Measurements from ENCODE around the gene LIME1.

The LIME1 gene

DNA sequence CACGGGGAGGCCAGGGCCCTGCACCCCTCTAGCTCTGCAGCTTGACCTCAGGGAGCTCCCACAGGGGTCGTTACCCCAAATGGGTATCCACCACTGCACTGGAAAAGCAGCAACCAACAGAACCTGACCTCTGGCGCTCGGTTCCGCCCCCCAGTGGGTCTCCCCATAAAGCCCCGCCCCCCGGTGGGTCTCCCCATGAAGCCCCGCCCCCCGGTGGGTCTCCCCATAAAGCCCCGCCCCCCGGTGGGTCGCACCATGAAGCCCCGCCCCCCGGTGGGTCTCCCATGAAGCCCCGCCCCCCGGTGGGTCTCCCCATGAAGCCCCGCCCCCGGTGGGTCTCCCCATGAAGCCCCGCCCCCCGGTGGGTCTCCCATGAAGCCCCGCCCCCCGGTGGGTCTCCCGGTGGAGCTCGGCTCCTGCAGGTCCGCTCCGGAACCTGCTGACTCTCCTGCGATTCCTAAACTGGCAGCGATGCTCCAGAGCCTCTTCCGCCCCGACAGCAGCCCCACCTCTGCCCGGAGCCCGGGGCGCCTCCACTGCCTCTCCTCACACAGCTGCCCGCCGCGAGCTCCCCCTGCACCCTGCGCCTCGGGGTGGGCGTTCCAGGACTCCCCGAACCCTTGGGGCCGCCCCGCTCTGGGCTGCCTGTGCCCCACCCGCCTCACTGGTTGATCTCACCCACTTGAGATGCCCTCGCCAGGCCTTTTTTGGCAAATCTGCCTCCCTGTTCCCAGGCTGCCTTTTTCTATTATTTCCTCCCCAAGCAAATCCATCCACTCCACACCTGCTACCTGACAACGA lies 15.2 kb downstream of the LIME1 start:
- DNase-seq: no peak

DNA sequence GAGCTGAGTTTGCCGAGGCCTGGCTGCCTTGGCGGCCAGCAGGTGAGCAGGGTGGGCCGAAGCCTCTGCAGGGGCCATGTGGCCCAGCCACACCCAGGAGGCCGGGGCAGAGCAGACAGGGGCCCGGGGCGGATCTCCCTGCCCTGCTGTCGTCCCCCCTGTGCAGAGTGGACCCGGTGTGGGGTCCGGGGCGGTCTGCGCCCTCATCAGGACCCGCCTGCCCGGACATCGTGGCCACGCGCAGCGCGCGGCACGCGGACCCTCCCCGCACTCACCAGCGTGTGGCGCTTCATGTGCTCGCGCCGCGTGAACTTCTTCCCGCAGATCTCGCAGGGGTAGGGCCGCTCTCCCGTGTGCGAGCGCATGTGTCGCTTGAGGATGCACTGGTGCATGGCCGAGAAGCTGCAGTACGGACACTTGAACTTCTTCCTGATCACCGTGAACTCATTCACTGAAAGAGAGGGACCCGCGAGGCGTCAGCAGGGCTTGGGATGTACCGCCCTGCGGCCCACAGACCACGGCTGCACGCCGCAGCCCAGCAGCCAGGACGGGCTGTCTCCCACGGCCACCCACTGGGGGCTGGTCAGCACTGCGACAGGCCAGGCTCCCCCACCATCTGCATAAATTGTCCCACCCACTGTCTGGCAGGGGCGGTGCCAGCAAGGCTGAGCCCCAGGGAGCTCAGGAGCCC lies 16.1 kb downstream of the LIME1 start:
- DNase-seq: no peak

GRCh38 chr20:63753381-63753780 lies 16.9 kb downstream of the LIME1 start:
- no peak for DNase-seq

DNA sequence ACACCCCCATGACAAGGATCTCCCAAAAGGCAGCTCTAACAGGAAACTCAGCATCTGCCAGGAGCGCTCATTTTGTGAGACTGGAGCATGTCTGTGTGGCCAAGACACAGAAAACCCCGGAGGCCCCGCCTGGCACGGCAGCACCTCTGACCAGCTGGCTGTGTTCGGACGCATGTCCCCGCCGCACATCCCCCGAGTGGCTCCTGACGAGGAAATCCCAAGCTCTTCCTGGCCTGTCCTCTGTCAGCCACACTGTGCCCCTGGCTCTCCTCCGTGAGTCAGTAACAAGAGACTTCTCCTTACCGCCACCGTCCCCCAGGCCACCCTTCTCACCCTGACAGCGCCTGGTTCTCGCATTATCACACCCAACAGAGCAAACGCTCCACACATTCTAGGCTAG lies 17.5 kb downstream of the LIME1 start:
- DNase-seq: no peak

GRCh38 chr20:63755933-63756647 lies 19.6 kb downstream of the LIME1 start:
- no peak for DNase-seq

DNA sequence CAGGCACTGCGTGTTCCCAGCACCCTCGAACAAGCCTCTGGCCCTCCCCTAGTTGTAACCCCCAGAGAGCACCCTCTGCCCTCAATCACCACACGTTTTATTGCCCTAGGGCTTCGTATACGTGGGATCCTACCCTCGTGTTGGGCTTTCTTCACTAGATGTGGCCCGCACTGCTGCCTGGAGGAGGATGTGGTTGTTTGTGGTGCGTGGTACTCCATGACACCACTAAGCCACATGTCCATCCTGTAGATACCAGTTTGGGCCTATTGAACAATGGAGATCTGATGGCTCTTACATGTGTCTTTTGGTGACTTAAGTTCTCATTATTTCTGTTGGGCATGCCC lies 20.2 kb downstream of the LIME1 start:
- DNase-seq: no peak

DNA sequence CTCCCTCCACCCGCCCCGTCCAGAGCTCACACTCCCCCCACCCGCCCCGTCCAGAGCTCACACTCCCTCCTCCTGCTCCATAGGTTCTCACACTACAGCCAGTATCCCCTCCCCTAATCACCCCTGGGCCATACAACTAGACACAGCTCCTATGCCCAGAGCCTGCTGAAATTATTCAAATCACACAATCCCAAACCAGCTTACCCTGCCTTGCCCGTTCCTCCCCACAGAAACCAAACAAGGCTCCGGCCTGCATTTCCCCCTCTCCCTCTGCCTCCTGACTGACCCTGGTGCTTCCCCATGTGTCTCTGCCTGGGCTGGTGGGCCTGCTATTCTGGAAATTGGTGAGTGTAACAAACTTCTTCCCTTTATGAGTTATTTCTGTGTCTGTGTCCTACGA lies 21.7 kb downstream of the LIME1 start:
- DNase-seq: no peak

DNA sequence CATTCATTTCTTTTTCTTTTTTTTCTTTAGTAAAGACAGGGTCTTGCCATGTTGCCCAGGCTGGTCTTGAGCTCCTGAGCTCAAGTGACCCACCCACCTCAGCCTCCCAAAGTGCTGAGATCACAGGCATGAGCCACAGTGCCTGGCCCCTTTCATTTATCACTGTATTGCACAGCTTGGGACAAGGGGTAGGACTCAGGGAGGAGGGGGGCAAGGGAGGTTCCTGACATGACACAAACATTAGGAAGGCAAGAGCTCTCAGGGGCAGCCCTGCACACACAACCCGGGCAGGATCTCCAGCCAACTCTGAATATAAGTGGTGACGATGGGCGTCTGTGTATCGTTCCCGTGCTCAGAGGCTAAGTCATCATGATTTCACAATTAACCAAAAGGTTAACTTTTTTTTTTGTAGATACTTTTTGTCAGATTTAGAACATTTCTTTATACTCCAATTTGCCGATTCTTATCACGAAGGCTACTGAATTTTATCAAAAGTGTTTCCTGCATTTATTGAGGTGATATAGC lies 23.0 kb downstream of the LIME1 start:
- no peak for DNase-seq

- DNase-seq: no peak
Observed at GRCh38 chr20:63765082-63765873, 28.8 kb downstream of the LIME1 start.

DNA sequence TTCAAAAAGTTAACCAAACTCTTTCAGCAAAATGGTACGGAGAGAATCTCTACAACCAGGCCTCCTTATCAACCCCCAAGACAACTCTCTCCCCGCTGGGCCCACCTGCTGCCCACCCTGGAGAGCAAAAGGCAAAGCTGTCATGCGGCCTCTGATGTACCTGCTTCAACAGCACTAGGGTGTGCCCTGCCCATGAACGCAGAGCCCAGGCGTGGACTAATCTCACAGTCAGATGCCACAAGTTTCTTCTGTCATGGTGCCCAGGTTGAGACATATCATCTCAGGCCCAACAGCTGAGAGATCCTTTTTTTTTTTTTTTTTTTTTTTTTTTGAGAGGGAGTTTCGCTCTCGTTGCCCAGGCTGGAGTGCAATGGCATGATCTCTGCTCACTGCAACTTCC lies 29.4 kb downstream of the LIME1 start:
- DNase-seq: no peak

- DNase-seq: no peak
Observed at GRCh38 chr20:63766695-63767426, 30.4 kb downstream of the LIME1 start.

DNA sequence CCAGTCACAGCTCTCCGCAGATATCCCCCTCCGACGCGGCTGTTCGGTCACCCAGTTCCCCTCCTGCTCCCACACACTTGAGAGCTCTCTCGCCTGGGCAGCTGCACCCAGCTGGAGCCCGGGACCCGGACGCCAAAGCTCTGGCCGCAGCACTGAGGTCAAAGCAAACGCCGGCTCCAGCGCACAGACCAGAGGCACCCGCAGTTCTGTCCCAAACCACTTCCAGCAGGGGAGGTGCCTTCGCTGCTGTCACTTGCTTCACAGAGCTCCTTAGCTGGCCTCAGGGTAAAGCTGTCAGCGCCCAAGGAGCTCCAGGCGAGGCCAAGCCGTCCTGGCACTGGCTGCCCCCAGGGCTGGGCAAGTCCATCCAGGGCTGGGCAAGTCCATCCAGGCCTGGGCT lies 31.0 kb downstream of the LIME1 start:
- no peak for DNase-seq

DNA sequence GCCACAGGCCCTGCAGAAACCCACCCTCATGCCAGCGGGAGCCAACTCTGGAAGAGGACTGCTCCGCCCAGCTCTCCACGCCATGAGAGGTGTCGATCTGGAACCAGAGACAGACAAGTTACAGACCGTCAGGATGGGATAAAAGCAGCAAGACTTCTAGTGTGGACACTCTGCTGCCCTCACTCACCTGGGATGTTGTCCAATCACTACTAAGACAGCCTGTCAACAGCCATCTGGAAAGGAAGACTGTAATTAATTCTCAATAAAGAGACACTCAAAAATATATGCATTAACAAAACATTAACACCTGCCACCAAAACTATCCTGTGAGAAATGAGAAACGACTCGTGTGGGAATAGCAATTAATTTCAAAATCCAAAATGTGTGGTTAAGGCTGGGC lies 31.4 kb downstream of the LIME1 start:
- DNase-seq: no peak

- no peak for DNase-seq
Observed at GRCh38 chr20:63768591-63769515, 32.4 kb downstream of the LIME1 start.

- DNase-seq: no peak
Observed at GRCh38 chr20:63769891-63770474, 33.5 kb downstream of the LIME1 start.

DNA sequence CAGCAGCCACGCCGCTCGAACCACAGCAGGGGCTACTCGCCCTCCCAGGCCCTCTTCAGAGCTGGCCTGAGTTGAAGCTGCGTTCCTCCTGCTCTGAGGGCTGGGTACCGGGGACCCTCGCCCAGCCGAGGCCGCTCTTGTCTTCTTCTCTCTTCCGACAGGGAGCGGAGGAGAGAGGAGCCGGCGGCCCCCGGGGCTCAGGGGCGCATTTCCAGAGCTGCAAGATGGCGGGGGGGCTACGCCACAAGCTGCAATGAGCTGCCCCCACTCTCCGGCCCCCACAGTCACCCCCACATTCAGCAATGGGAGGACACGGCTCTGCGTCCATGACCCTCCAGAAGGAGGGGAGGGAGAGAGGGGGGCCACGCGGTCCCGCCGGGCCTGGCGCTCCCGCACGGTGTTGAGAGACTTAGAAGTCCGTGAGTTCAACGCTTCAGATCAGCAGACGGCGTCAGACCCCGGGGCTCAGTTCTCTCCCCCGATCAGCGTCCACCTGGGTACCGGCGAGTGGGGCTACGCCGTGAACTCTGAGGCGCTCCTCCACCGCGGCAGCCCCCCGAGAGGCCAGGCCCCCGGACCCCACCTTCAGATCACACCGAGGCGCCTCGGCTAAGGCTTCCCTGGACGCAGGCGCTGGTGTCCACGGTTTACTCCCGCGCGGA lies 34.7 kb downstream of the LIME1 start:
- DNase-seq: no peak

GRCh38 chr20:63772781-63773518 lies 36.5 kb downstream of the LIME1 start:
- no peak for DNase-seq

GRCh38 chr20:63773571-63774241 lies 37.2 kb downstream of the LIME1 start:
- DNase-seq: no peak

DNA sequence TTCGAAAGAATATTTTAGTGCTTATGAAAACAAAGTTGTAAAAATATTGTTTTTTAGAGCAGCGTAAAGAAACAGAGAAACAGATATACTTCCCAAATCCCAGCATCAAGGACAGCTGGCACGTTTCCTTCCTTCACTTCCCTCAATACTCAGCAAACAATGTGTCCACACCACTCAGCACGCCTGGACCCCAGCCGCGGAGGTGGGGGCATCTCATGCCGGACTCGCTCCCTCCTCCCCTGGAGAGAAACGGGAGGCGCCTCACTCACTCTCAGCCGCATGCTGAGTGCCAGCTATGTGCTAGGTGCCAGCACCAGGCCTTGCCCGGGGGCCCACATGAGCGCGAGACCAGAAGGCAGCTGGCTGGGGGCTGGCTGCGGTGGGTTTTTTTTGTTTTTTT lies 37.8 kb downstream of the LIME1 start:
- DNase-seq: no peak
